Panc1 (cell line): ENCODE results near the gene CCDC152.

Source experiments
- POLR2AphosphoS5 ChIP-seq: IDR thresholded peaks from 2 replicates; pipeline ENCODE4 v1.6.1; 2012; ENCODE audit warnings: mild to moderate bottlenecking, low read depth, low read length, moderate library complexity
- TF ChIP-seq, protein P1 (sequence below): fragments of 450-650 bp; IDR thresholded peaks from 2 replicates; pipeline ENCODE4 v1.5.1; 2017; ENCODE audit warnings: mild to moderate bottlenecking

DNA sequence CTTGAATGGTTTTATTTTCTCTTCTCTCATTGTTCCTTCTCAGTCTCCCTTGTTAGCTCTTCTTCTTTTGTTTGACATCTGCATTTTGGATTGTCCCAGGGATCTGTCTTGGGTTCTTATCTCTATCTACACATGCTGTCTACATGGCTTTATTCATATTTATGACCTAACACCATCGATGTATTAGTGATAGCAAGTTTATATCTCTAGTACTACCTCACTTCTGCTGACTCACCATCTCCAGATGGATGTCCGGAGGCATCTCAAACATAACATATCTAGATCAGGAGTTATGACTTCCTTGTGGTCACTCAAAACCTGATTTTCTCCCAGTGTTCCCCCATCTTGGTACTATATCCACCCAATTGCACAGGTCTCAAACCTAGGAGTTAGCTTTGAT is 74.3 kb downstream of the CCDC152 start:
- TF ChIP-seq, protein P1, sequence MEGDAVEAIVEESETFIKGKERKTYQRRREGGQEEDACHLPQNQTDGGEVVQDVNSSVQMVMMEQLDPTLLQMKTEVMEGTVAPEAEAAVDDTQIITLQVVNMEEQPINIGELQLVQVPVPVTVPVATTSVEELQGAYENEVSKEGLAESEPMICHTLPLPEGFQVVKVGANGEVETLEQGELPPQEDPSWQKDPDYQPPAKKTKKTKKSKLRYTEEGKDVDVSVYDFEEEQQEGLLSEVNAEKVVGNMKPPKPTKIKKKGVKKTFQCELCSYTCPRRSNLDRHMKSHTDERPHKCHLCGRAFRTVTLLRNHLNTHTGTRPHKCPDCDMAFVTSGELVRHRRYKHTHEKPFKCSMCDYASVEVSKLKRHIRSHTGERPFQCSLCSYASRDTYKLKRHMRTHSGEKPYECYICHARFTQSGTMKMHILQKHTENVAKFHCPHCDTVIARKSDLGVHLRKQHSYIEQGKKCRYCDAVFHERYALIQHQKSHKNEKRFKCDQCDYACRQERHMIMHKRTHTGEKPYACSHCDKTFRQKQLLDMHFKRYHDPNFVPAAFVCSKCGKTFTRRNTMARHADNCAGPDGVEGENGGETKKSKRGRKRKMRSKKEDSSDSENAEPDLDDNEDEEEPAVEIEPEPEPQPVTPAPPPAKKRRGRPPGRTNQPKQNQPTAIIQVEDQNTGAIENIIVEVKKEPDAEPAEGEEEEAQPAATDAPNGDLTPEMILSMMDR, result no peak
- no peak for TF ChIP-seq POLR2AphosphoS5
